Measurements from ENCODE around the gene RPS19BP1. TPM values are rescaled to one million over a fixed set of nuclear protein-coding genes. Genes with fewer than 3 reads are reported as not detected.

RPS19BP1 gene
- total RNA-seq, 1 experiment from 2014 or later = 85.8 TPM

DNA sequence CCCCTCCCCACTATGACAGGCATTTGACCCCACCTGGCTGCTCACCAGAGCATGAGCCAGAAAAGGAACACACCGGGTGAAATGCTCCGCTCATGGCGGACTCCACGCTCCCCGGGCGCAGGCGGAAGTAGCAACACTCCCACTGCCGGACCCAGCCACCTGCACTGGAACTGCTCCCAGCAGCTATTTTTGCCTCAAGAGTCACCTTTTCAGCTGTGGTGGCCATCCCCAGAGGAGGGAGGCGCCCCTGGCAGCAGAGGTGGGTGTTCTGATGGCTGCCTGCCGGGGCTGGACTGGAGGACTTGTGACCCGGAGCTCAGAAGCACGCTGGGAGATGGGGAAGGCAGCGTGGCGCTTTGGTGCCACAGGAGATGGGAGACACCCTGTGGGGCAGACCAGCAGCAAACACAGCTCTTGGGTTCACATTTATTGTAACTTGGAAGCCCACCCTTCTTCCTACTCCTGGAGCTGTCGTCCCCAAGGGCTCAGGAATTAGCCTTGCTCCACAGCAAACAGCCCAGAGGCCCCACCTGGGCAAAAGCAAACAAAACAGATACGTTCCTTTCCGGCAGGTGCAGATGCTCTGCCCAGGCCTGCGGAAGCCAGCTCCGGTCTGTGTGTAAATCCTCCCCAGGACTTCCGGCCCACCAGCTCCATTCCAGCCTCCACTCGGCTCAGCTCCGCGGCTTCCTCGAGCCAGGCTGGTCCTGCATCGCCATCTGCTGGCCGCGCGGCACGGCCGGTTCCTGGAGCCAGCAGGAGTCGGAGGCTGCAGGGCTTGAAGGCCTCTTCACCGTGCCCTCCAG, 3.7 kb downstream of the RPS19BP1 start:
- intact Hi-C loops (cut with micrococcal nuclease; ENCODE audit: unreplicated experiment) = loop anchor here (1.0 to 10.0 kb wide), 3 partner anchors 67 to 212 kb away; partner anchors contain the start of genes RPL3 and SYNGR1
- CTCF ChIA-PET = interaction anchor here (0.6 to 1.7 kb wide), 27 partner anchors 9 to 515 kb away, joined by 3 to 36 read pairs (median 4); partner anchors contain the start of genes ATF4, MIEF1 and TAB1
- Mint-ChIP-seq H3K27me3 (ENCODE audit: insufficient read depth, unreplicated experiment) (no peaks in the 10 kb centered on the region), H3K4me3 (ENCODE audit: unreplicated experiment) (peak overlapping the region; percentile 53), H3K36me3 (ENCODE audit: insufficient read depth, unreplicated experiment) (peaks cover 90% of the 10 kb centered on the region), H3K9me3 (ENCODE audit: unreplicated experiment) (no peaks in the 10 kb centered on the region), H3K4me1 (ENCODE audit: low read depth, unreplicated experiment) (peaks cover 50% of the 10 kb centered on the region), H3K27ac (ENCODE audit: unreplicated experiment) (peak overlapping the region; percentile 77)
- Histone ChIP-seq H3K27me3 (replicated peaks; ENCODE audit: control insufficient read depth, insufficient read depth, low read length) (no peaks in the 10 kb centered on the region), H3K9me3 (no peaks in the 10 kb centered on the region), H3K4me3 (ENCODE audit: low read depth, low read length) (no peak overlapping the region), H3K4me1 (peaks cover 37% of the 10 kb centered on the region), H3K36me3 (ENCODE audit: control insufficient read depth, insufficient read depth, low read length) (peaks cover 6% of the 10 kb centered on the region)
- POLR2A ChIA-PET = interaction anchor here (0.6 to 1.4 kb wide), 9 partner anchors 9 to 515 kb away, joined by 3 to 40 read pairs (median 3); partner anchors contain the start of genes ATF4, MIEF1, RPL3 and TAB1
- TF ChIP-seq, protein P1, sequence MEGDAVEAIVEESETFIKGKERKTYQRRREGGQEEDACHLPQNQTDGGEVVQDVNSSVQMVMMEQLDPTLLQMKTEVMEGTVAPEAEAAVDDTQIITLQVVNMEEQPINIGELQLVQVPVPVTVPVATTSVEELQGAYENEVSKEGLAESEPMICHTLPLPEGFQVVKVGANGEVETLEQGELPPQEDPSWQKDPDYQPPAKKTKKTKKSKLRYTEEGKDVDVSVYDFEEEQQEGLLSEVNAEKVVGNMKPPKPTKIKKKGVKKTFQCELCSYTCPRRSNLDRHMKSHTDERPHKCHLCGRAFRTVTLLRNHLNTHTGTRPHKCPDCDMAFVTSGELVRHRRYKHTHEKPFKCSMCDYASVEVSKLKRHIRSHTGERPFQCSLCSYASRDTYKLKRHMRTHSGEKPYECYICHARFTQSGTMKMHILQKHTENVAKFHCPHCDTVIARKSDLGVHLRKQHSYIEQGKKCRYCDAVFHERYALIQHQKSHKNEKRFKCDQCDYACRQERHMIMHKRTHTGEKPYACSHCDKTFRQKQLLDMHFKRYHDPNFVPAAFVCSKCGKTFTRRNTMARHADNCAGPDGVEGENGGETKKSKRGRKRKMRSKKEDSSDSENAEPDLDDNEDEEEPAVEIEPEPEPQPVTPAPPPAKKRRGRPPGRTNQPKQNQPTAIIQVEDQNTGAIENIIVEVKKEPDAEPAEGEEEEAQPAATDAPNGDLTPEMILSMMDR (IDR thresholded peaks at IDR 0.05; ENCODE audit: insufficient read depth in 1 of 2, low read depth in 1 of 2, low read length in 1 of 2, severe bottlenecking in 1 of 2, unreplicated experiment in 1 of 2) = peak; percentile 94 to 98
- BruUV-seq (replicated peaks) = no TSS peak
- DNase-seq = peak; percentile 93 to 94

- TF ChIP-seq, protein P1 (IDR thresholded peaks at IDR 0.05; ENCODE audit: insufficient read depth in 1 of 2, low read depth in 1 of 2, low read length in 1 of 2, severe bottlenecking in 1 of 2, unreplicated experiment in 1 of 2) = no peak
- H3K4me3 Mint-ChIP-seq (ENCODE audit: unreplicated experiment) = peak overlapping the region; percentile 53
- Histone ChIP-seq H3K36me3 (ENCODE audit: control insufficient read depth, insufficient read depth, low read length) (peaks cover 6% of the 10 kb centered on the region), H3K27me3 (replicated peaks; ENCODE audit: control insufficient read depth, insufficient read depth, low read length) (no peaks in the 10 kb centered on the region), H3K4me3 (ENCODE audit: low read depth, low read length) (no peak overlapping the region), H3K9me3 (no peaks in the 10 kb centered on the region), H3K4me1 (peaks cover 37% of the 10 kb centered on the region)
- intact Hi-C loops (cut with micrococcal nuclease; ENCODE audit: unreplicated experiment) = loop anchor here (5.0 to 10.0 kb wide), 2 partner anchors 183 to 211 kb away; partner anchors contain the start of genes RPL3 and SYNGR1
- no peaks in the 10 kb centered on the region for H3K27me3 Mint-ChIP-seq (ENCODE audit: insufficient read depth, unreplicated experiment)
- peaks cover 50% of the 10 kb centered on the region for H3K4me1 Mint-ChIP-seq (ENCODE audit: low read depth, unreplicated experiment)
- CTCF ChIA-PET = interaction anchor here (0.6 to 1.4 kb wide), 7 partner anchors 8 to 508 kb away, joined by 3 to 36 read pairs (median 8); partner anchors contain the start of genes ATF4, MIEF1 and TAB1
- peaks cover 97% of the 10 kb centered on the region for H3K36me3 Mint-ChIP-seq (ENCODE audit: insufficient read depth, unreplicated experiment)
- DNase-seq = peak in 1 of 2 experiments; percentile 21
- POLR2A ChIA-PET = interaction anchor here (0.9 to 1.4 kb wide), 3 partner anchors 8 to 209 kb away, joined by 3 to 40 read pairs (median 8); partner anchors contain the start of genes ATF4 and RPL3
- H3K27ac Mint-ChIP-seq (ENCODE audit: unreplicated experiment) = peak overlapping the region; percentile 77
- no TSS peak for BruUV-seq (replicated peaks)
- no peaks in the 10 kb centered on the region for H3K9me3 Mint-ChIP-seq (ENCODE audit: unreplicated experiment)
Measured at GRCh38 chr22:39528080-39528661, 4.4 kb downstream of the RPS19BP1 start.

- no TSS peak for BruUV-seq (replicated peaks)
- POLR2A ChIA-PET = no interaction called here
- Histone ChIP-seq H3K27me3 (replicated peaks; ENCODE audit: control insufficient read depth, insufficient read depth, low read length) (no peaks in the 10 kb centered on the region), H3K36me3 (ENCODE audit: control insufficient read depth, insufficient read depth, low read length) (peaks cover 9% of the 10 kb centered on the region), H3K4me3 (ENCODE audit: low read depth, low read length) (no peak overlapping the region), H3K4me1 (peaks cover 43% of the 10 kb centered on the region), H3K9me3 (no peaks in the 10 kb centered on the region)
- TF ChIP-seq, protein P1 (IDR thresholded peaks at IDR 0.05; ENCODE audit: insufficient read depth in 1 of 2, low read depth in 1 of 2, low read length in 1 of 2, severe bottlenecking in 1 of 2, unreplicated experiment in 1 of 2) = no peak
- no peaks in the 10 kb centered on the region for H3K9me3 Mint-ChIP-seq (ENCODE audit: unreplicated experiment)
- intact Hi-C loops (cut with micrococcal nuclease; ENCODE audit: unreplicated experiment) = loop anchor here (5.0 to 10.0 kb wide), 2 partner anchors 183 to 210 kb away; partner anchors contain the start of genes RPL3 and SYNGR1
- no peaks in the 10 kb centered on the region for H3K27me3 Mint-ChIP-seq (ENCODE audit: insufficient read depth, unreplicated experiment)
- H3K4me3 Mint-ChIP-seq (ENCODE audit: unreplicated experiment) = peak overlapping the region; percentile 26
- peaks cover 51% of the 10 kb centered on the region for H3K4me1 Mint-ChIP-seq (ENCODE audit: low read depth, unreplicated experiment)
- peaks cover 99% of the 10 kb centered on the region for H3K36me3 Mint-ChIP-seq (ENCODE audit: insufficient read depth, unreplicated experiment)
- peak; percentile 79 to 80 for DNase-seq
- CTCF ChIA-PET = no interaction called here
- peak overlapping the region; percentile 77 for H3K27ac Mint-ChIP-seq (ENCODE audit: unreplicated experiment)
Measured at GRCh38 chr22:39527481-39527961, 5.0 kb downstream of the RPS19BP1 start.
